Measurements from ENCODE around the gene AHSG.
"Not testable (repeated sequence)": the region's sequence is repeated elsewhere in the genome, so short reads cannot be mapped to it uniquely, and the experiment has no call there.

The AHSG gene

DNA sequence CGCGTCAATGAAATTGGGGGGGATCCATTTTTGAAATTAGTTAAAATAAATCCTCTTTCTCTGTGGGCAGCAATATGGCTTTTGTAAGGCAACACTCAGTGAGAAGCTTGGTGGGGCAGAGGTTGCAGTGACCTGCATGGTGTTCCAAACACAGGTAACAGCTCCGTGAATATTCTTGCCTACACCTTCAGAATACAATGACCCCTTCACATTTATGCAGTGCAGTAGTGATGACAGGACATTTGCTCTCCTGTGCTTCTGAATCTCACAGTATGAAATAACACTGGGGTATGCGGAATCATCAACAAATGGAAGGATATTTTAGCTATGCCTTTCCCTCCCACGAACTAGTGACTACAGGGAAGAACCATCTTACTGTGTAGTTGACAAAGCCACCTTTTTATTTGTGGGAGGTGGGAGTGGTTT, 6.9 kb downstream of the AHSG start:
- DNase-seq: no peak

DNA sequence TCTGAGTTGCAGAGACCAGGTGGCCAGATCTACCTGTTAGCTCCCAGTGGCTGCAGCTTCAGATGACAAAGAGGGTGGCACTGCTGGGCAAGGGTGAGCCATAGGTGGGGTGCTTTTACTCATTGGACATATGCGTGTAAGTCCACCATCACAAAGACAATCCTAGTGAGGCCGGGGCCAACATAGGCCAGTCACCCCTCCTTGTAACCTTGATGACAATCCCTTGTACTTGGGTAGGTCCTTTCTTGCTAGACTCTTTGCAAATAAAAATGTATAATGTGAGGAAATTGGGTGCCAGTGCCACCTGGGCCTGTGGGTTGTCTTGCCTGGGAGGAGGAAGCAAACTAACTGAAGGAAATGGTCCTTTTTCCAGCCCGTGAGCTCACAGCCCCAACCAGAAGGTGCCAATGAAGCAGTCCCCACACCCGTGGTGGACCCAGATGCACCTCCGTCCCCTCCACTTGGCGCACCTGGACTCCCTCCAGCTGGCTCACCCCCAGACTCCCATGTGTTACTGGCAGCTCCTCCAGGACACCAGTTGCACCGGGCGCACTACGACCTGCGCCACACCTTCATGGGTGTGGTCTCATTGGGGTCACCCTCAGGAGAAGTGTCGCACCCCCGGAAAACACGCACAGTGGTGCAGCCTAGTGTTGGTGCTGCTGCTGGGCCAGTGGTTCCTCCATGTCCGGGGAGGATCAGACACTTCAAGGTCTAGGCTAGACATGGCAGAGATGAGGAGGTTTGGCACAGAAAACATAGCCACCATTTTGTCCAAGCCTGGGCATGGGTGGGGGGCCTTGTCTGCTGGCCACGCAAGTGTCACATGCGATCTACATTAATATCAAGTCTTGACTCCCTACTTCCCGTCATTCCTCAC, 7.6 kb downstream of the AHSG start:
- DNase-seq: no peak

GRCh38 chr3:186621894-186622650, 9.2 kb downstream of the AHSG start:
- DNase-seq: no peak

DNA sequence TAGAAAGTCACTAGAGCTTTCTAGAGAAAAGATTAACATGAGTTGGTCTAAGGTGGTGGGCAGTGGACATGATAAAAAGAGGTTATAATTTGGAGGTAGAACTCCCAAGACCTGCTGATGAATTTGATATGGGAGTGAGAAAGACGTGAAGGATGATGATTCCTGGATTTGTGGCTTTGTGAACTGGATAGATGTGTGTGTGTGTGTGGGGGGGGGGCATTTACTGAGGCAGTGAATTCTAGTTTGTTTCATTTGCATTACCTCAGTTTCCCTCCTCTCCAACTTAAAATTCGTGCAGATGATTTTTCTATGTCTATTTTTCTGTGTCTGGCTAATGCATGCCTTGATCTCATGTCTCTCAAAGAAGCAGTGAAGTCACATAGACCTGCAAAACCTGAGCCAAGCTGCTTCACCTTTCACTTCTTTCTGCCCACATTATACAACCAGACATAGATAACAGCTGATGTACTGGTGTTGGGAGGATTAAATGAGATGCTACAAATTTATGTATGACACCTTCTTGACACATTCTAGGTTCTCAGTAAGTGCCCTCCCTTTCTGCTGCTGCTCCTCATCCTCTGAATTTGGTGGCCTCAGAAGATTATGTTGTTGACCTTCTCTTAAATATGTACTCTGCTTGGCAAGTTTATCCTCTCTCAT, 9.9 kb downstream of the AHSG start:
- DNase-seq: no peak

GRCh38 chr3:186624598-186624997, 11.7 kb downstream of the AHSG start:
- DNase-seq: no peak

GRCh38 chr3:186625600-186626042, 12.8 kb downstream of the AHSG start:
- DNase-seq: no peak

GRCh38 chr3:186626254-186626847, 13.5 kb downstream of the AHSG start:
- no peak for DNase-seq

DNA sequence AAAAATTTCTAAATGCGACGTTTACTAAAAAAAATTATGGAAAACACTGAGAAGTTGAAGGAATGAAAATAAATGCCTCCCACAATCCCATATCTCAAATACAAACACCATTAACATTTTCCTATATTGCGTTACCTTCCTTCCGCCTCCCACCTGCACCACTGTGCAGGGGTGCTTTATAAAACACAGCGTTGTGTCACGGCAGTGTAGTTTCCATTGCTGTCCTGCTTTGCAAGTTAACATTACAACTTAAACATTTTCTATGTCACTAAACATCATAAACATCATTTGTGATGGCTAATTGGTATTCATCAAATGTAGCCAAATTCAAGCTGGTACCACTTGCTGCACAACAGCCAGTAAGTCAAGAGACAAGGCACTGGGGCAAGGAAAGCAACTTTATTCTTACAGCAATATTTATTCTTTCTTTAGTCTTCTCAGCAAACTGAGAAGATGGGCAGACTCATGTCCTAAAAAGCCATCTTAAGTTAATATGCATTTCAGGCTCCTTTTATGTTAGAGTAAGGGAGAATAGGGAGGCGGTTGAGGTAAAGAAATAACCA, 15.1 kb downstream of the AHSG start:
- DNase-seq: no peak

DNA sequence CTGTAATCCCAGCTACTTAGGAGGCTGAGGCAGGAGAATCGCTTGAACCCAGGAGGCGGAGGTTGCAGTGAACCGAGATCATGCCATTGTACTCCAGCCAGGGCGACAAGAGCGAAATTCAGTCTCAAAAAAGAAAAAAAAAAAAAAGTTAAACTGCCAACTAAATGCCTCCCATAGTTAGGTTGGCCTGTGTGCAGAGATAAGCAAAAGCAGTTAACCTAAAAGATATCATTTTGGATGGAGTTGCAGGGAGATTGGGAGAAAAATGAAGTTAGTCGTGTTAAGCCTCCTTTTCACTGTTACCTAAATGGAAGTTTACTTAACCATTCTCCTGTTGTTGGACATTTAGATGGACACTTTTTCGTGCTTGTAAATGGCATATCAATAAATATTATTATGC, 15.9 kb downstream of the AHSG start:
- no peak for DNase-seq

- no peak for DNase-seq
Observed at GRCh38 chr3:186630950-186631641, 18.2 kb downstream of the AHSG start.

DNA sequence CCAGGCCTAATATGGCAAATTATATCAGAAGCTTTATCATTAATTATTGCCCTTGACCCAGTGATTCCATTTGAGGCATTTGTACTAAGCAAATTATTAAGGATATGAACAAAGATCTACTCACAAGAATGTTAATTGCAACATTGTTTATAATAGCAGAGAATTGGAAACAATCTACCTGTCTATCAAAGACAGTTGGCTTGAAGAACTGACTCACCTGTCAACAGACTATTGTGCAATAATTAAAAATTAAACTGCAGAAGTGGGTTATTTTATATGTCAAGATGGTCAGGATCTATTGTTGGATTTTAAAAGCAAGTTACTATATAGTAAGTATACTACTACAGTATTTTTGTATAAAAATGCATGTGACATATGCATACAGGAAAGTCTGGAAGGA, 20.6 kb downstream of the AHSG start:
- no peak for DNase-seq

- DNase-seq: not testable (repeated sequence)
Observed at GRCh38 chr3:186634207-186634606, 21.3 kb downstream of the AHSG start.

- DNase-seq: no peak
Observed at GRCh38 chr3:186635532-186635931, 22.7 kb downstream of the AHSG start.

DNA sequence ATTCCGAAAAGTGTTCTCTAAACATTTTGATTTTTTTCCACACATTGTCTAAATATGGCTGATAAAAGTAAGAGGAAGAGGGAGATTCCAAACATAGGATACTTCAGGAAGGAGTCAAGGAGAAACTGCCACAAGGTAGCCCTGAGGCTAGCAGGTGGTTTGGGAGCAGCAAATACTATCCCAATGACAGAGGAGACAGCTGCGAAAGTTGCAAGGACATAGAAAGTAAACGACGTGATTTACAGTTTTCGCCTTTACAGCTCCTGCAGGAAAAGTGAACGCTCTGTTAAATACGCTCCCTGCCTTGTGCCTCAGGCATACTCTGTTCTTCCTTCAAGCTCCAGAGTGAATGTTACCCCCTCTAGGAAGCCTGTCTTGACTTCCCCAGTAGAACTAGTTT, 23.7 kb downstream of the AHSG start:
- DNase-seq: no peak

- DNase-seq: no peak
Observed at GRCh38 chr3:186637686-186638085, 24.8 kb downstream of the AHSG start.

- no peak for DNase-seq
Observed at GRCh38 chr3:186638259-186638658, 25.4 kb downstream of the AHSG start.

- DNase-seq: no peak
Observed at GRCh38 chr3:186639778-186640472, 27.1 kb downstream of the AHSG start, which contains the start of gene FETUB. FETUB (plus strand) TSS chr3:186640399; CDS start chr3:186640461, 62 bp downstream.

- no peak for DNase-seq
Observed at GRCh38 chr3:186640473-186640818, 27.6 kb downstream of the AHSG start.

DNA sequence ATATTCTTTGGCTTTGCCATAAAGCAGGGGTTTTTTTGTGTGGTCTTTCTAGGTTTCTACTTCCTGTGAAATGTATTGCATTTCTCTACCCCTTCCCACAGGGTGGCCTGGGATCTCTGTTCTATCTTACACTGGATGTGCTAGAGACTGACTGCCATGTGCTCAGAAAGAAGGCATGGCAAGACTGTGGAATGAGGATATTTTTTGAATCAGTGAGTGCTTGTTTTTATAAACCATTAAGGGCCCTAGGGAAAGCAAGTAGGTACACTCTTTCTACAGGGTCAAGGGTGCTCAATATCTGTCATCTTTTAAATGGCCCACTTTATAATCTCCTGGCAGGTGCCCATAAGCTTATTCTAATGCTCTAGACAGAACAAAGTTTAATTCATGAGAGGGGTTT, 28.1 kb downstream of the AHSG start:
- no peak for DNase-seq

DNA sequence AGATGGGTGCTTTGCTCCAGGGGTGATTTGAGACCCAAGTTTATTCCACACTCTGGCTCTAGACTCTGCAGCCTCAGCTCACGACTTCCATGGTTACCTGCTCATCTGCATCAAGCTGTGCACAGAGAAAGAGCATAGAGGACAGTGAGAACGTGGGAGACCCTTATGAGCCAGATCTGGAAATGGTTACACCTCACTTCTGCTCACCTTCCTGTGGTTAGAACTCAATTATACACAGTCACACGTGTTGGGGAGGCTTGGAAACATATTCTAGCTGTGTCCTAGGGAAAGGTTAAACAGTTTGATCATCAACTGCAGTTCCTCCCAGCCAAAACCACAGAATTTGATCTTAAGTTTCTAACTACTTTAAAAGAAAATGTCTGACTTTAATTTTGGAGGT, 29.2 kb downstream of the AHSG start:
- DNase-seq: no peak

- no peak for DNase-seq
Observed at GRCh38 chr3:186643493-186643892, 30.6 kb downstream of the AHSG start.

- no peak for DNase-seq
Observed at GRCh38 chr3:186644683-186645082, 31.8 kb downstream of the AHSG start.

Data from RPMI8226 (cell line).